ENCODE data around the gene TTC5. TPM values are rescaled to one million over a fixed set of nuclear protein-coding genes. Genes with fewer than 3 reads are reported as not detected.

TTC5 gene
- total and polyA plus RNA-seq, 2 donors (not counting 1 experiment from before 2014, with no cell fraction given) = 8.2 to 37.5 TPM

Small RNA genes within 50 kb of the gene (small RNA-seq; reads per million reads assigned to genes)
- gene SNORA79B (ENCODE audit: insufficient read length, low read depth, low replicate concordance) = 18.0 reads per million, percentile 89 among the genes with 10 or more reads in this experiment
- gene SNORD126 (ENCODE audit: insufficient read length, low read depth, low replicate concordance) = 782 reads per million, percentile 98 among the genes with 10 or more reads in this experiment

Other genes starting within 250 kb of the TTC5 start
- gene OR4L1, start 245.9 kb downstream of the TTC5 start, total RNA-seq = not detected in 2 replicates
- gene OR4L1, start 245.9 kb downstream of the TTC5 start, polyA plus RNA-seq = not detected in 2 replicates
- gene OR4K17, start 195.2 kb downstream of the TTC5 start, total RNA-seq = not detected in 2 replicates
- gene OR4K17, start 195.2 kb downstream of the TTC5 start, polyA plus RNA-seq = not detected in 2 replicates
- gene OR4N5, start 167.1 kb downstream of the TTC5 start, total RNA-seq = not detected in 2 replicates
- not detected in 2 replicates for gene OR4N5, start 167.1 kb downstream of the TTC5 start, polyA plus RNA-seq
- not detected in 2 replicates for gene OR11G2, start 115.1 kb downstream of the TTC5 start, total RNA-seq
- not detected in 2 replicates for gene OR11G2, start 115.1 kb downstream of the TTC5 start, polyA plus RNA-seq
- gene OR11H6, start 82.2 kb downstream of the TTC5 start, total RNA-seq = not detected in 2 replicates
- not detected in 2 replicates for gene OR11H6, start 82.2 kb downstream of the TTC5 start, polyA plus RNA-seq
- gene OR11H7, start 77.0 kb downstream of the TTC5 start, total RNA-seq = not detected in 2 replicates
- gene OR11H7, start 77.0 kb downstream of the TTC5 start, polyA plus RNA-seq = not detected in 2 replicates
- not detected in 2 replicates for gene OR11H4, start 66.7 kb downstream of the TTC5 start, total RNA-seq
- not detected in 2 replicates for gene OR11H4, start 66.7 kb downstream of the TTC5 start, polyA plus RNA-seq
- 24.7 and 26.0 TPM in 2 replicates for gene CCNB1IP1, start 27.3 kb upstream of the TTC5 start, total RNA-seq
- 48.8 and 56.4 TPM in 2 replicates for gene CCNB1IP1, start 27.3 kb upstream of the TTC5 start, polyA plus RNA-seq
- gene PARP2, start 37.7 kb upstream of the TTC5 start, total RNA-seq = 17.4 and 22.4 TPM in 2 replicates
- gene PARP2, start 37.7 kb upstream of the TTC5 start, polyA plus RNA-seq = 17.0 and 19.8 TPM in 2 replicates
- gene TEP1, start 107.5 kb upstream of the TTC5 start, total RNA-seq = 123 and 143 TPM in 2 replicates
- 67.3 and 69.9 TPM in 2 replicates for gene TEP1, start 107.5 kb upstream of the TTC5 start, polyA plus RNA-seq
- 0.20 and 0.27 TPM in 2 replicates for gene KLHL33, start 130.2 kb upstream of the TTC5 start, total RNA-seq
- gene KLHL33, start 130.2 kb upstream of the TTC5 start, polyA plus RNA-seq = 0.25 and 0.36 TPM in 2 replicates
- 115 and 117 TPM in 2 replicates for gene OSGEP, start 148.9 kb upstream of the TTC5 start, total RNA-seq
- gene OSGEP, start 148.9 kb upstream of the TTC5 start, polyA plus RNA-seq = 156 and 274 TPM in 2 replicates
- gene APEX1, start 149.3 kb upstream of the TTC5 start, total RNA-seq = 103 and 111 TPM in 2 replicates
- 169 and 251 TPM in 2 replicates for gene APEX1, start 149.3 kb upstream of the TTC5 start, polyA plus RNA-seq
- 97.5 and 101 TPM in 2 replicates for gene PIP4P1, start 155.5 kb upstream of the TTC5 start, total RNA-seq
- gene PIP4P1, start 155.5 kb upstream of the TTC5 start, polyA plus RNA-seq = 183 and 284 TPM in 2 replicates
- gene PNP, start 163.5 kb upstream of the TTC5 start, total RNA-seq = 38.9 and 42.0 TPM in 2 replicates
- gene PNP, start 163.5 kb upstream of the TTC5 start, polyA plus RNA-seq = 93.0 and 119 TPM in 2 replicates
- gene RNASE10, start 199.6 kb upstream of the TTC5 start, total RNA-seq = 1.2 and 1.7 TPM in 2 replicates
- gene RNASE10, start 199.6 kb upstream of the TTC5 start, polyA plus RNA-seq = 0.10 TPM in 1 of 2 replicates, not detected in the other